ENCODE results near the gene SH3RF3.

Gene SH3RF3

GRCh38 chr2:109185338-109185737 lies 56.3 kb downstream of the SH3RF3 start:
- DNase-seq, result no peak

- no peak for DNase-seq
Observed at GRCh38 chr2:109185821-109186570, 57.0 kb downstream of the SH3RF3 start.

- no peak for DNase-seq
Observed at GRCh38 chr2:109186656-109187250, 57.7 kb downstream of the SH3RF3 start.

- no peak for DNase-seq
Observed at GRCh38 chr2:109187711-109188495, 58.9 kb downstream of the SH3RF3 start.

- DNase-seq, result no peak
Observed at GRCh38 chr2:109188496-109188890, 59.5 kb downstream of the SH3RF3 start.

- no peak for DNase-seq
Observed at GRCh38 chr2:109188898-109189297, 59.9 kb downstream of the SH3RF3 start.

GRCh38 chr2:109189751-109190150 lies 60.7 kb downstream of the SH3RF3 start:
- DNase-seq, result no peak

- no peak for DNase-seq
Observed at GRCh38 chr2:109193807-109194619, 65.0 kb downstream of the SH3RF3 start.

- no peak for DNase-seq
Observed at GRCh38 chr2:109194620-109194937, 65.6 kb downstream of the SH3RF3 start.

- DNase-seq, result peak in 1 of 2 experiments; percentile 38
Observed at GRCh38 chr2:109195193-109196045, 66.4 kb downstream of the SH3RF3 start.

- no peak for DNase-seq
Observed at GRCh38 chr2:109196081-109196875, 67.3 kb downstream of the SH3RF3 start.

- DNase-seq, result no peak
Observed at GRCh38 chr2:109197491-109198418, 68.8 kb downstream of the SH3RF3 start.

- DNase-seq, result no peak
Observed at GRCh38 chr2:109199790-109200189, 70.8 kb downstream of the SH3RF3 start.

- no peak for DNase-seq
Observed at GRCh38 chr2:109200616-109201464, 71.8 kb downstream of the SH3RF3 start.

GRCh38 chr2:109201465-109202327 lies 72.7 kb downstream of the SH3RF3 start:
- no peak for DNase-seq

GRCh38 chr2:109202486-109202885 lies 73.5 kb downstream of the SH3RF3 start:
- DNase-seq, result no peak

- no peak for DNase-seq
Observed at GRCh38 chr2:109203246-109204011, 74.4 kb downstream of the SH3RF3 start.
